Medulla oblongata (tissue), 1 donor: Measurements from ENCODE around the gene GOLT1A.
A peak's percentile ranks its signal among the peaks of the same experiment; 100 is the strongest.

Experiments used
- DNase-seq: peaks from one replicate; pipeline ENCODE4 v3.0.0-alpha.2; 2015; ENCODE audit errors: extremely low spot score

The GOLT1A gene

GRCh38 chr1:204219971-204220616, 6.3 kb upstream of the GOLT1A start:
- no peak for DNase-seq

GRCh38 chr1:204218552-204218951, 4.8 kb upstream of the GOLT1A start:
- no peak for DNase-seq

GRCh38 chr1:204217648-204218000, 3.8 kb upstream of the GOLT1A start:
- DNase-seq: no peak

GRCh38 chr1:204216880-204217647, 3.3 kb upstream of the GOLT1A start:
- DNase-seq: no peak

DNA sequence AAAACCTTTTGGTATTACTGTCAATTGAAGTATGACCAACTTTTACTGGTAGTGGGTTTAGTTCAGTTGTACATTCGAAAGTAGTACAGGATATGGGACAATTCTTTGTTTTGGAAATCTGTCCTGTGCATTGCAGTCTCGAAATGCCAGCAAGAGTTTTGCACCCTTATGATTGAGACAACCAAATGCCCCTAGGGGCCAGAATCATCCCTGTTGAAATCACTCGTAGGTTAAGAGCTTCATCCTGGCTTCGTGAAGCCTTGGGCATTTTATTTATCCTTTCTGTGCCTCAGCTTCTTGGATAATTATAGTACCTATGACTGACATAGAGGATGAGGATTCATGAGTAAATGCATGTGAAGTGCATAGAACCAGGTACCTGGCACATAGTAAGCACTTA, 2.4 kb upstream of the GOLT1A start:
- DNase-seq: no peak

DNA sequence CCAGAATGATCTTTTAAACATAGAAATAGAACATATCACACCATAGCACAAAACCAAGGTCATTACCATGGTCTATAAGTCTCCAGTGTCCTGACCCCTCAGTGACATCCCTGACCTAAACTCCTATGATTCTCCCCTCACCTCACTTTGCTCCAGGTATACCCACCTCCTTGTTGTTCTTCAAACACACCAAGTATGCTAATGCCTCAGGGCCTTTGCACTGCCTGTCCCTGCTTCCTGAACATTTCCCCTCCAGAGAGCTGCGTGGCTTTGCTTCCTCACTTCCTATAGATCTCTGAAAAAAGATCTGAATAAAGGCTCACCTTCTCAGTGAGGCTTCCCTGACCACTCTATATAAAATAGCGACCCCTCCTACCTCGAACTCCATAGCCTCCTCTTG, 1.1 kb downstream of the GOLT1A start:
- no peak for DNase-seq

GRCh38 chr1:204211046-204211445, 2.7 kb downstream of the GOLT1A start:
- no peak for DNase-seq

GRCh38 chr1:204207136-204207616, 6.6 kb downstream of the GOLT1A start:
- DNase-seq: peak; percentile 61

- no peak for DNase-seq
These were observed 7.7 kb downstream of the GOLT1A start for GRCh38 chr1:204206121-204206520.

GRCh38 chr1:204205486-204205885, 8.3 kb downstream of the GOLT1A start:
- DNase-seq: no peak

DNA sequence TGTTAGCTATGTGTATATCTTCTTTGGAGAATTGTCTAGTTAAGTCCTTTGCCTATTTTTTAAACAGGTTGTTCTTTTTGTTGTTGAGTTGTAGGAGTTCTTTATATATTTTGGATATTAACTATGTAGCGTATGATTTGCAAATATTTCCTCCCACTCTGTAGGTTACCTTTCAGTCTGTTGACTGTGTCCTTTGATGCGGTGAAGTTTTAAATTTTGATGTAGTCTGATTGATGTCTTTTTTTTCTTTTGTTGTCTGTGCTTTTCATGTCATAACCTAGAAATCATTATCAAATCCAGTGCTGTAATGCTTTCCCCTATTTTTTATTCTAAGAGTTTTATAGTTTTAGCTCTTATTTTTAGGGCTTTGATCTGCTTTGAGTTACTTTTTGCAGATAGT, 8.8 kb downstream of the GOLT1A start:
- no peak for DNase-seq

- no peak for DNase-seq
These were observed 10.5 kb downstream of the GOLT1A start for GRCh38 chr1:204203206-204203767.

DNA sequence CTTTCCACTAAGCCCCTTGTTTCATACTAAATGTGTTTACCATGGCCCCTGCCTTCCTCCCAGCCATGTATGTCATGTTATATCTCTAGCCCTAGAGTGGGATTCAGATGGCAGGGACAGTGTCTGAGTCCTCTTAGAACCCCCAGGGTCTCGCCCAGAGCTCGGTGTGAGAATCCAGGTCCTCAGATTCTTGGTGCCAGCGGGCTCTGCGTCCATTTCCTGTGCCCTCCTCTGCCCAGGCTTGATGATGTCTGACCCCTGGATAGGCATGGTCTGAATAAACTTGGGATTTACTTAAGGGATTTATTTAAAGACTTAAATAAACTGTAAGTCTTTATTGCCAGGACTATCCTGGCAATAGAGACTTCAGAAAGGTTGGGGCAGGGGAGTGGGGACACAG, 11.3 kb downstream of the GOLT1A start:
- DNase-seq: no peak

DNA sequence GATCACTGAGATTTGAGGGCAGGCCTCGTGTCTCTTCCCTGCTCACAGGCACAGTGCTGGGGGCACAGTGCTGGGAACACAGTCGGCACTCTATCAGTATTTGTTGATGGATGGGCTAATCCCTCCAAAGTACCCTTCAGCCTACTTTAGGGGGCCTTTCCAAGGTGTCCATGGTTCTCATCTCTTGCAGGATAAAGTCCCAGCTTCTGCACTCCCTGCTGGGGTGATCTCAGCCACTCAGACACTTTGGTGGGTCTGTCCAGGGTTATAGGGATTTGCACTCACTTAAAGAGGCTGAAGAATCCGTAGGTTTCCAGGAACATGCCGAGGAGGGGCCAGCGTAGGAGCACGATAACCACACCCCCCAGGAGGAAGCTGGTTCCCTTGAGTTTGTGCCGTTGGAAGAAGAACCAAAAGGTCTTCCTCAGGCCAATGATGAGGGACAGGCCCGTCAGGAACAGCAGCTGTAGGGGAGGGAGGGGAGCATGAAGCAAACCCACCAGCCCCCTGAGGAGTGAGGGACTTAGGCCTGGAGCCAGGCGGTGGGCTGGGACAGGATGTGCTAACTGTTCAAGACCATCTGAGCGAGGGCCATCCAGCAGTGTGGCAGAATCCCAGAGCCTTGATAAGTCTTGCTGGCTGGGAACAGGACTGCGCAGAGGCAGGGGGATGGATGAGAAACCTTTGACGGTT, 12.3 kb downstream of the GOLT1A start:
- no peak for DNase-seq

- no peak for DNase-seq
These were observed 14.2 kb downstream of the GOLT1A start for GRCh38 chr1:204199579-204199978.

GRCh38 chr1:204198348-204199340, 15.1 kb downstream of the GOLT1A start:
- no peak for DNase-seq

DNA sequence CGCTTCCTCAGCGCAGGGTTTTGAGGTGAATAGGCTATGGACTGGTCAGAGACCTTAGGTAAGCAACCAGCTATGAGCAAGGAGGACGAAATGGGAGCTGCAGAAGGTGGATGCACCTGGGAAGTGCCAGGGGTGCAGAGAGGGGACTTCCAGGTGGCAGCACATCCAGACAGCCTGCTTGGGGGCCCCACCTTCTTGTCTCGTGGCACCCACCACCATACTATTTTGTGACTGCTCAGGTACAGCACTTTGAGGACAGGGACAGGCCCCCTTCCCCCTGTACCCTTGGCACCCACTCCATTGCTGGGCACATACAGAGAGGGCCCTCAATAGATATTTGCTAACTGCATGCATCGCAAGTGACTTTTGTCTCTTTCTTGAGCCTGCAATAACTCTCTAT, 16.7 kb downstream of the GOLT1A start:
- no peak for DNase-seq

GRCh38 chr1:204196068-204196795, 17.6 kb downstream of the GOLT1A start, which contains the start of gene KISS1:
Gene KISS1, minus strand, starts transcription at chr1:204196491. Its CDS starts 3,615 bp downstream, at chr1:204192876.
- DNase-seq: no peak

DNA sequence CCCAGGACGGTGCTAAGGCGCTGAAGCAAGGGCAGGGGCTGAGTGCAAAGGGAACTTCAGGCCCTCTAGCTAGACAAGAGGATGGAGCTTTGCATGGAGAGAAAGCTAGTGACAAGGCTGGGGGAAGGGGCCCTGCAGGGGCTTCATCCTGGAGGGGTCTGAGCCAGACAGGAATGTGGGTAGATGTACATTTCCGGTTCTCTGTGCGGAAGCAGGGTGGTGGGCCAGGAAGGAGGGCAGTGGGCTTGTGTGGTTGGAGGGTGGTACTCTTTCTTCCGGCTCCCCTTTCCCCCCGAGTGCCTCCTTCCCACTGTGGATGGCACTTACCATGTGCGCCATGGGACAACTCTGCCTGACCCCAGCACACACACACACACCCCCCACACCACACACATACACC, 19.0 kb downstream of the GOLT1A start:
- DNase-seq: no peak

- DNase-seq: no peak
These were observed 19.7 kb downstream of the GOLT1A start for GRCh38 chr1:204194080-204194479.
